H1 (cell line): ENCODE data around the gene TDRD9.

ENCODE experiments used
- CBX8 ChIP-seq: fragments of 300-800, 300-1000 bp; sonication (generic); IDR thresholded peaks from 2 replicates; pipeline ENCODE4 v1.7.1; 2016; ENCODE audit warnings: low read depth, low read length, borderline replicate concordance
- CEBPB ChIP-seq: IDR thresholded peaks from 2 replicates; pipeline ENCODE4 v1.6.1; 2012; ENCODE audit warnings: low read depth, low read length
- CHD1 ChIP-seq: IDR thresholded peaks from 2 replicates; pipeline ENCODE4 v1.6.1; 2012; ENCODE audit warnings: low read depth, low read length, improper control_type of control experiment
- POLR2A ChIP-seq, 2 experiments: IDR thresholded peaks; 1 replicate in 1 of 2; 2 replicates in 1 of 2; pipeline ENCODE4 v1.6.1; 2011; ENCODE audit warnings: low read depth in 2 of 2, low read length in 2 of 2, mild to moderate bottlenecking in 2 of 2; ENCODE audit errors: control extremely low read depth in 1 of 2
- RBBP5 ChIP-seq: IDR thresholded peaks from 2 replicates; pipeline ENCODE4 v1.7.1; 2012; ENCODE audit warnings: low read depth, mild to moderate bottlenecking, inconsistent platforms, low read length, moderate library complexity, borderline replicate concordance
- RFX5 ChIP-seq: IDR thresholded peaks from 2 replicates; pipeline ENCODE4 v1.6.1; 2011; ENCODE audit warnings: low read depth, low read length, improper control_type of control experiment, borderline replicate concordance
- SP4 ChIP-seq: IDR thresholded peaks from 2 replicates; pipeline ENCODE4 v1.6.1; 2012; ENCODE audit warnings: low read length, inconsistent platforms
- SRF ChIP-seq: IDR thresholded peaks from 2 replicates; pipeline ENCODE4 v1.6.1; 2011; ENCODE audit warnings: mild to moderate bottlenecking, low read depth, low read length, moderate library complexity
- SUZ12 ChIP-seq: fragments of 200-600 bp; sonication (generic); IDR thresholded peaks from 2 replicates; pipeline ENCODE4 v1.6.1; 2012; ENCODE audit warnings: mild to moderate bottlenecking, inconsistent platforms, low read length, moderate library complexity, mixed read lengths
- TF ChIP-seq, protein P1 (sequence below): IDR thresholded peaks from 2 replicates; pipeline ENCODE4 v1.6.1; 2011; ENCODE audit warnings: low read depth, mild to moderate bottlenecking, low read length; ENCODE audit not compliant: insufficient read depth

DNA sequence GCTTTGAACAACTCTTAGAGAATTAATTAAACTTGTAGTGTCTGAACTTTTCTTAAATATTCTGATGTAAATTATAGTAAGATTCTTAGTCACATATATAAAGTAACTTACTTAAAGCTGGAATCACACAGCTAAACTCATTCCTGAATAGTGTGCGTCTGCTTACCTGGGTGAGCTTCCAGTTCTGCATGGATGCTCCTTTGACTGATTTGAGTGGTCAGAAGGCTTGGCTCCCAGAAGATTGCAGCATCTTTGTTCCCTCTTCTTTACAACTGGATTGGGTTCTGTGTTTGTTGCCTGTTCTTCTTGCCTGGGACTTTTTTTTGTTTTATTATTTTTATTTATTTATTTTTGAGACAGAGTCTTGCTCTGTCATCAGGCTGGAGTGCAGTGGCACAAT lies 90.8 kb downstream of the TDRD9 start:
- no peak for TF ChIP-seq CEBPB
- TF ChIP-seq RFX5, result no peak
- TF ChIP-seq POLR2A (IDR thresholded peaks at IDR 0.05; ENCODE audit: control extremely low read depth in 1 of 2, low read depth in 2 of 2, low read length in 2 of 2), result no peak
- TF ChIP-seq SUZ12, result no peak
- TF ChIP-seq RBBP5, result no peak
- TF ChIP-seq SRF, result no peak
- no peak for TF ChIP-seq SP4
- no peak for TF ChIP-seq CHD1
- no peak for TF ChIP-seq CBX8
- TF ChIP-seq, protein P1, sequence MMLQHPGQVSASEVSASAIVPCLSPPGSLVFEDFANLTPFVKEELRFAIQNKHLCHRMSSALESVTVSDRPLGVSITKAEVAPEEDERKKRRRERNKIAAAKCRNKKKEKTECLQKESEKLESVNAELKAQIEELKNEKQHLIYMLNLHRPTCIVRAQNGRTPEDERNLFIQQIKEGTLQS, result no peak
